Measurements from ENCODE around the gene PRTN3.

PRTN3 gene

GRCh38 chr19:867301-867793 lies 26.5 kb downstream of the PRTN3 start:
- Histone ChIP-seq H3K27me3 (ENCODE audit: low read depth, low read length) (no peaks in the 10 kb centered on the region), H3K36me3 (ENCODE audit: control insufficient read depth in 1 of 2, insufficient read depth in 2 of 2, low read length in 2 of 2) (peaks cover 3 to 14% of the 10 kb centered on the region in 2 donors), H3K9me3 (ENCODE audit: control insufficient read depth in 1 of 2, low read length in 2 of 2) (no peaks in the 10 kb centered on the region), H3K27ac (ENCODE audit: low read length) (no peak overlapping the region), H3K4me1 (ENCODE audit: control insufficient read depth in 1 of 2, insufficient read depth in 2 of 2, low read length in 2 of 2) (peaks cover 0 to 35% of the 10 kb centered on the region in 2 donors), H3K4me3 (ENCODE audit: low read depth in 1 of 2, low read length in 2 of 2) (no peak overlapping the region)

DNA sequence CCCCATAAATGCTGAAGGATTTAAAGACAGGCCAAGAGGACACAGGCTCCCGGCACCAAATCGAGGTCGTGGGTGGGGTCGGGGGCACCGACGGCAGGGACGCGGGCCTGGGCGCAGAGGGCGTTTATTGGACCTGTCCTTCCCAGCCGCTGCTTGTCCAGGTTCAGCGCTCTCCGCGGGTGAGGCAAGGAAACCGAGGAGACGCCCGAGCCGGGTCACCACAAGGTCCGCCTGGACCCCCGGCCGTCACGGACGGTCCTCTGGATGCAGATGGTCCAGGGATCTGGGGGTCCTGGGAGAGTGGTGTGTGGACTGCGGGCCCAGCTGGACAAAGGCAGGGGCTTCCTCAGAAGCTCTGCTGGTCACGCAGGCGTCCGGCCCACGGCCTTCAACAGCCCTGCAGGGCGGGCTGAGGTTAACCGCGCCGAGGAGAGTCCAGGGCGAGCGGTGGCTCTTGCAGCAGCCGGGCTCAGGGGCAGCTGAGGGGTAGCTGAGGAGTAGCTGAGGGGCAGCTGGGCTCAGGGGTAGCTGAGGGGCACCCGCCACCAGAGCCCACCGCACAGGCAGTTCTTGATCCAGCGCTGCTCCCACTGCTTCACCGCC lies 27.2 kb downstream of the PRTN3 start:
- Histone ChIP-seq H3K36me3 (ENCODE audit: control insufficient read depth in 1 of 2, insufficient read depth in 2 of 2, low read length in 2 of 2) (peaks cover 3 to 14% of the 10 kb centered on the region in 2 donors), H3K4me3 (ENCODE audit: low read depth in 1 of 2, low read length in 2 of 2) (no peak overlapping the region), H3K4me1 (ENCODE audit: control insufficient read depth in 1 of 2, insufficient read depth in 2 of 2, low read length in 2 of 2) (peaks cover 0 to 33% of the 10 kb centered on the region in 2 donors), H3K27ac (ENCODE audit: low read length) (no peak overlapping the region), H3K9me3 (ENCODE audit: control insufficient read depth in 1 of 2, low read length in 2 of 2) (no peaks in the 10 kb centered on the region), H3K27me3 (ENCODE audit: low read depth, low read length) (no peaks in the 10 kb centered on the region)

- Histone ChIP-seq H3K36me3 (ENCODE audit: control insufficient read depth in 1 of 2, insufficient read depth in 2 of 2, low read length in 2 of 2) (peaks cover 3 to 14% of the 10 kb centered on the region in 2 donors), H3K27ac (ENCODE audit: low read length) (no peak overlapping the region), H3K9me3 (ENCODE audit: control insufficient read depth in 1 of 2, low read length in 2 of 2) (no peaks in the 10 kb centered on the region), H3K27me3 (ENCODE audit: low read depth, low read length) (no peaks in the 10 kb centered on the region), H3K4me3 (ENCODE audit: low read depth in 1 of 2, low read length in 2 of 2) (no peak overlapping the region), H3K4me1 (ENCODE audit: control insufficient read depth in 1 of 2, insufficient read depth in 2 of 2, low read length in 2 of 2) (peaks cover 0 to 31% of the 10 kb centered on the region in 2 donors)
Measured at GRCh38 chr19:868458-869244, 27.9 kb downstream of the PRTN3 start.

- Histone ChIP-seq H3K4me1 (ENCODE audit: control insufficient read depth in 1 of 2, insufficient read depth in 2 of 2, low read length in 2 of 2) (peaks cover 0 to 31% of the 10 kb centered on the region in 2 donors), H3K4me3 (ENCODE audit: low read depth in 1 of 2, low read length in 2 of 2) (no peak overlapping the region), H3K27me3 (ENCODE audit: low read depth, low read length) (no peaks in the 10 kb centered on the region), H3K36me3 (ENCODE audit: control insufficient read depth in 1 of 2, insufficient read depth in 2 of 2, low read length in 2 of 2) (peaks cover 3 to 18% of the 10 kb centered on the region in 2 donors), H3K27ac (ENCODE audit: low read length) (peak overlapping the region; percentile 39), H3K9me3 (ENCODE audit: control insufficient read depth in 1 of 2, low read length in 2 of 2) (no peaks in the 10 kb centered on the region)
Measured at GRCh38 chr19:869245-870177, 28.7 kb downstream of the PRTN3 start.

GRCh38 chr19:870314-870713 lies 29.5 kb downstream of the PRTN3 start:
- Histone ChIP-seq H3K9me3 (ENCODE audit: control insufficient read depth in 1 of 2, low read length in 2 of 2) (no peaks in the 10 kb centered on the region), H3K27ac (ENCODE audit: low read length) (no peak overlapping the region), H3K27me3 (ENCODE audit: low read depth, low read length) (no peaks in the 10 kb centered on the region), H3K4me1 (ENCODE audit: control insufficient read depth in 1 of 2, insufficient read depth in 2 of 2, low read length in 2 of 2) (peaks cover 0 to 31% of the 10 kb centered on the region in 2 donors), H3K4me3 (ENCODE audit: low read depth in 1 of 2, low read length in 2 of 2) (no peak overlapping the region), H3K36me3 (ENCODE audit: control insufficient read depth in 1 of 2, insufficient read depth in 2 of 2, low read length in 2 of 2) (peaks cover 3 to 22% of the 10 kb centered on the region in 2 donors)

- peaks cover 3 to 29% of the 10 kb centered on the region in 2 donors for H3K36me3 ChIP-seq (ENCODE audit: control insufficient read depth in 1 of 2, insufficient read depth in 2 of 2, low read length in 2 of 2)
- no peak overlapping the region for H3K4me3 ChIP-seq (ENCODE audit: low read depth in 1 of 2, low read length in 2 of 2)
- no peaks in the 10 kb centered on the region for H3K9me3 ChIP-seq (ENCODE audit: control insufficient read depth in 1 of 2, low read length in 2 of 2)
- H3K27ac ChIP-seq (ENCODE audit: low read length), result no peak overlapping the region
- peaks cover 0 to 31% of the 10 kb centered on the region in 2 donors for H3K4me1 ChIP-seq (ENCODE audit: control insufficient read depth in 1 of 2, insufficient read depth in 2 of 2, low read length in 2 of 2)
- no peaks in the 10 kb centered on the region for H3K27me3 ChIP-seq (ENCODE audit: low read depth, low read length)
Measured at GRCh38 chr19:870963-871401, 30.2 kb downstream of the PRTN3 start.

DNA sequence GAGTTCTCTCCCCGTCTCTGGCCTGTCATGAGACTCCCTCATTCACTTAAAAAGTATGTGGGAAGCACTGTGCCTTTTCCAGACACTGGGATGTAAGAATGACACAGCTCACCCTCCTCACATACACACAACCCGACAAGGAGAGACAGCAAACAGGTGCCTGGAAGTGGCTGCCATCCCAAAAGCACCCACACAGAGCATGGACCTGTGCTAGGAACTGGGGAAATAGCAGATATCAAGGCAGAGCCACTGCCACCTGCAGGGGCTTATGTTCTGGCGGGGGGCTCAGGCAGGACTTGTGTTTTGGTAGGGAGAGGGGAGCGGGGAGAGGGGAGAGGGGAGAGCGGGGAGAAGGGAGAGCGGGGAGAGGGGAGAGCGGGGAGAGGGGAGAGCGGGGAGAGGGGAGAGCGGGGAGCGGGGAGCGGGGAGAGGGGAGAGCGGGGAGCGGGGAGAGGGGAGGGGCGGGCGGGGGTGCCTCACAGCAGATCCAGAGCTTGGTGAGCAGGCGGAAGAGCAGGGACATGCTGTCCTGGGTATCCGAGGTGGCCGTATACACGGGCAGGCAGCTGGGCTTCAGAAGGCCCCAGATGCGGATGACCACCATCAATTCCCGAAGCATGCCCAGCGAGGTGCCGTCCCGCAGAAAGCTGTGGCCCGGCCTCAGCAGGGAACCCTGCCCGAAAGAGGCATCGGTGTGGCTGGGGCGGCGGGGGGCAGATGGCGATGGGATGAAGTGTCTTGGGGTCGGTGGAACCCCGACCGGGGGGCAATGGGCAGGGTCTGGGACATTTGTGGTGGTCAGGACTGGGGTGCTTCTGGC lies 30.9 kb downstream of the PRTN3 start:
- Histone ChIP-seq H3K4me3 (ENCODE audit: low read depth in 1 of 2, low read length in 2 of 2) (peak overlapping the region in 1 of 2 donors; percentile 3), H3K27me3 (ENCODE audit: low read depth, low read length) (no peaks in the 10 kb centered on the region), H3K36me3 (ENCODE audit: control insufficient read depth in 1 of 2, insufficient read depth in 2 of 2, low read length in 2 of 2) (peaks cover 3 to 36% of the 10 kb centered on the region in 2 donors), H3K4me1 (ENCODE audit: control insufficient read depth in 1 of 2, insufficient read depth in 2 of 2, low read length in 2 of 2) (peaks cover 0 to 31% of the 10 kb centered on the region in 2 donors), H3K9me3 (ENCODE audit: control insufficient read depth in 1 of 2, low read length in 2 of 2) (no peaks in the 10 kb centered on the region), H3K27ac (ENCODE audit: low read length) (no peak overlapping the region)

DNA sequence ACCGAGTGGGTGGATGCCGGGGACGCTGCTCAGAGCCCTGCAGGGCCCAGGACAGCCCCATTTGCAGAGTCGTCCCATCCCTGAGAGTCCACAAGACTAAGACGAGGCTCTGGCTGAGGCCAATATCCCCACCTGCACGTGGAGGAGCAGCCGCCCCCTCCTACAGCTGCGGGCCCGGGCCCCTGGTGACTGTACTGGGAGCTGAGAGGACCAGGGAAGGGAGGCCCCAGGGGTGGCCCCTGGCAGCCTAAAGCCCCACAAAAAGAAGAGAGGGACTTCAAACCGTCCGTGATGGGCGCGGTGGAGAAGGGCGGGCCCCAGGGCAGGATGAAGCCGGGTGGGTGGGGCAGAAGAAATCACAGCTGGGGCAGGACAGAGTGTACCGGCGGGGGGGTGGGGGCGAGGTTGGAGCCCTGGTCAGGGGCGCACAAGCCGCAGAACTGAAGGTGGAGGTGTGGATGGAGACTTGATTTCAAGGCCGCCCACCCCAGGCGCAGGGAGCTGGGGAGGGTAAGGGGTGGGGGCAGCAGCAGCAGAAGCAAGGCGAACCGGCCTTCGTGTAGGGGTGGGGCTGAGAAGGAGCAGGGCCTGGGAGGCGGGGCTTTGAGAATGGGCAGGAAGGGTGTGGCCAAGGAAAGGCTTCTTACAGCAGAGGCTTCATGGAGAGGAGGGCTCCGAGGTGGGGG lies 31.6 kb downstream of the PRTN3 start:
- H3K27ac ChIP-seq (ENCODE audit: low read length), result no peak overlapping the region
- H3K36me3 ChIP-seq (ENCODE audit: control insufficient read depth in 1 of 2, insufficient read depth in 2 of 2, low read length in 2 of 2), result peaks cover 2 to 43% of the 10 kb centered on the region in 2 donors
- H3K9me3 ChIP-seq (ENCODE audit: control insufficient read depth in 1 of 2, low read length in 2 of 2), result no peaks in the 10 kb centered on the region
- H3K27me3 ChIP-seq (ENCODE audit: low read depth, low read length), result no peaks in the 10 kb centered on the region
- H3K4me3 ChIP-seq (ENCODE audit: low read depth in 1 of 2, low read length in 2 of 2), result peak overlapping the region in 1 of 2 donors; percentile 3
- H3K4me1 ChIP-seq (ENCODE audit: control insufficient read depth in 1 of 2, insufficient read depth in 2 of 2, low read length in 2 of 2), result peaks cover 0 to 31% of the 10 kb centered on the region in 2 donors

DNA sequence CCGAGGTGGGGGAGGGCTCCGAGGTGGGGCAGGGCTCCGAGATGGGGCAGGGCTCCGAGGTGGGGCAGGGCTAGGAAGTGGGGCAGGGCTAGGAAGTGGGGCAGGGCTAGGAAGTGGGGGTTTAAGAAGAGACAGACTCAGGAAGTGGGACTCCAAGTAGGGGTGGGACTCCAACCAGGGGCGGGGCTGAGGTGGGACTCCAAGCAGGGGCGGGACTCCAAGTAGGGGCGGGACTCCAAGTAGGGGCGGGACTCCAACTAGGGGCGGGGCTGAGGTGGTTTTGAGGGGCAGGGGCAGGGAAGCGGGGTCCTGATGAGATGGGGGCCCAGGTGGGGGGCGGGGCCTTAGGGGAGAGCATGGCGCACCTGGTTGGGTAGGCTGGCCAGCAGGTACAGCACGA lies 32.3 kb downstream of the PRTN3 start:
- H3K4me1 ChIP-seq (ENCODE audit: control insufficient read depth in 1 of 2, insufficient read depth in 2 of 2, low read length in 2 of 2), result peaks cover 0 to 31% of the 10 kb centered on the region in 2 donors
- no peaks in the 10 kb centered on the region for H3K27me3 ChIP-seq (ENCODE audit: low read depth, low read length)
- H3K36me3 ChIP-seq (ENCODE audit: control insufficient read depth in 1 of 2, insufficient read depth in 2 of 2, low read length in 2 of 2), result peaks cover 0 to 39% of the 10 kb centered on the region in 2 donors
- no peaks in the 10 kb centered on the region for H3K9me3 ChIP-seq (ENCODE audit: control insufficient read depth in 1 of 2, low read length in 2 of 2)
- H3K27ac ChIP-seq (ENCODE audit: low read length), result no peak overlapping the region
- no peak overlapping the region for H3K4me3 ChIP-seq (ENCODE audit: low read depth in 1 of 2, low read length in 2 of 2)

DNA sequence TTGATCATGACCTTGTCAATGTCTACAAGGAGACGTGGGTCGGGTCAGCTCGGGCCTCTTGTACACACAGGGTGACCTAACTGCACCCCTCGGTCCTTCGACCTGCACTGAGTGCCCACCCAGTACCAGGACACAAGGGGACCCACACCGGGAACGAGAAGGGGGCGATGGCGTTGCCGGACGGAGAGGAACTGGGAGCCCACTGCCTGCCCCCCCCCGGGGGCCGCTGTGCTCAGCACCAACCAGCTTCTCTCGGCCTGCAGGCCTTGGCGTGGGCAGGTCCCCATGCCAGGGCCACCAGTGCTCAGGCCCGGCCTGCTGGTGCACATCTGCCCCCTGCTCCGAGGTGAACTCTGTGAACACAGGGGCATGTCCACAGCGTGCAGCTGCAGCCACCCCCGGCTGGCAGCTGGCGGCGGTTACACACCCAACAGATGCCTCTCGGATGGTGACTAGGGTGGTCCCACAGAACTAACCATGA lies 32.8 kb downstream of the PRTN3 start:
- Histone ChIP-seq H3K4me1 (ENCODE audit: control insufficient read depth in 1 of 2, insufficient read depth in 2 of 2, low read length in 2 of 2) (peaks cover 0 to 29% of the 10 kb centered on the region in 2 donors), H3K27ac (ENCODE audit: low read length) (no peak overlapping the region), H3K9me3 (ENCODE audit: control insufficient read depth in 1 of 2, low read length in 2 of 2) (no peaks in the 10 kb centered on the region), H3K27me3 (ENCODE audit: low read depth, low read length) (no peaks in the 10 kb centered on the region), H3K4me3 (ENCODE audit: low read depth in 1 of 2, low read length in 2 of 2) (no peak overlapping the region), H3K36me3 (ENCODE audit: control insufficient read depth in 1 of 2, insufficient read depth in 2 of 2, low read length in 2 of 2) (peaks cover 0 to 38% of the 10 kb centered on the region in 2 donors)
